ENCODE measurements around the gene CEP63.

CEP63 gene

GRCh38 chr3:134445636-134446035 is 40.2 kb upstream of the CEP63 start:
- no peak for TF ChIP-seq CTCF (IDR thresholded peaks at IDR 0.05; ENCODE audit: insufficient read depth, low read length, poor library complexity, severe bottlenecking)
- Histone ChIP-seq H3K4me3 (replicated peaks; ENCODE audit: low read depth, low read length) (no peak overlapping the region), H3K36me3 (ENCODE audit: control insufficient read depth, insufficient read depth, low read length) (no peaks in the 10 kb centered on the region), H3K27me3 (replicated peaks; ENCODE audit: control insufficient read depth, insufficient read depth, low read length) (no peaks in the 10 kb centered on the region)
- no peak for DNase-seq (ENCODE audit: extremely low read depth, insufficient read length)

- no peak for TF ChIP-seq CTCF (IDR thresholded peaks at IDR 0.05; ENCODE audit: insufficient read depth, low read length, poor library complexity, severe bottlenecking)
- DNase-seq (ENCODE audit: extremely low read depth, insufficient read length) = no peak
- H3K27me3 ChIP-seq (replicated peaks; ENCODE audit: control insufficient read depth, insufficient read depth, low read length) = no peaks in the 10 kb centered on the region
- no peaks in the 10 kb centered on the region for H3K36me3 ChIP-seq (ENCODE audit: control insufficient read depth, insufficient read depth, low read length)
- H3K4me3 ChIP-seq (replicated peaks; ENCODE audit: low read depth, low read length) = no peak overlapping the region
Observed at GRCh38 chr3:134446800-134447199, 39.1 kb upstream of the CEP63 start.

GRCh38 chr3:134447351-134447750 is 38.5 kb upstream of the CEP63 start:
- H3K27me3 ChIP-seq (replicated peaks; ENCODE audit: control insufficient read depth, insufficient read depth, low read length) = no peaks in the 10 kb centered on the region
- DNase-seq (ENCODE audit: extremely low read depth, insufficient read length) = no peak
- TF ChIP-seq CTCF (IDR thresholded peaks at IDR 0.05; ENCODE audit: insufficient read depth, low read length, poor library complexity, severe bottlenecking) = no peak
- H3K4me3 ChIP-seq (replicated peaks; ENCODE audit: low read depth, low read length) = no peak overlapping the region
- H3K36me3 ChIP-seq (ENCODE audit: control insufficient read depth, insufficient read depth, low read length) = no peaks in the 10 kb centered on the region

GRCh38 chr3:134448664-134449063 is 37.2 kb upstream of the CEP63 start:
- H3K4me3 ChIP-seq (replicated peaks; ENCODE audit: low read depth, low read length) = no peak overlapping the region
- no peak for DNase-seq (ENCODE audit: extremely low read depth, insufficient read length)
- TF ChIP-seq CTCF (IDR thresholded peaks at IDR 0.05; ENCODE audit: insufficient read depth, low read length, poor library complexity, severe bottlenecking) = no peak
- H3K36me3 ChIP-seq (ENCODE audit: control insufficient read depth, insufficient read depth, low read length) = no peaks in the 10 kb centered on the region
- no peaks in the 10 kb centered on the region for H3K27me3 ChIP-seq (replicated peaks; ENCODE audit: control insufficient read depth, insufficient read depth, low read length)

- no peaks in the 10 kb centered on the region for H3K36me3 ChIP-seq (ENCODE audit: control insufficient read depth, insufficient read depth, low read length)
- DNase-seq (ENCODE audit: extremely low read depth, insufficient read length) = no peak
- H3K4me3 ChIP-seq (replicated peaks; ENCODE audit: low read depth, low read length) = no peak overlapping the region
- H3K27me3 ChIP-seq (replicated peaks; ENCODE audit: control insufficient read depth, insufficient read depth, low read length) = no peaks in the 10 kb centered on the region; the same call in 1 of the 2 replicates
- peak; percentile 41 for TF ChIP-seq CTCF (IDR thresholded peaks at IDR 0.05; ENCODE audit: insufficient read depth, low read length, poor library complexity, severe bottlenecking)
Observed at GRCh38 chr3:134449277-134449676, 36.6 kb upstream of the CEP63 start.

GRCh38 chr3:134449951-134450350 is 35.9 kb upstream of the CEP63 start:
- no peak overlapping the region for H3K4me3 ChIP-seq (replicated peaks; ENCODE audit: low read depth, low read length)
- no peaks in the 10 kb centered on the region; the same call in 1 of the 2 replicates for H3K27me3 ChIP-seq (replicated peaks; ENCODE audit: control insufficient read depth, insufficient read depth, low read length)
- no peak for TF ChIP-seq CTCF (IDR thresholded peaks at IDR 0.05; ENCODE audit: insufficient read depth, low read length, poor library complexity, severe bottlenecking)
- H3K36me3 ChIP-seq (ENCODE audit: control insufficient read depth, insufficient read depth, low read length) = no peaks in the 10 kb centered on the region
- DNase-seq (ENCODE audit: extremely low read depth, insufficient read length) = no peak
